GM19193 (cell line): ENCODE results near the gene DNAJB14.

Source experiments
- POLR2A ChIP-seq: IDR thresholded peaks from 4 replicates; pipeline ENCODE4 v1.6.1; 2011; ENCODE audit not compliant: insufficient read depth, insufficient read length; ENCODE audit errors: extremely low read depth

The DNAJB14 gene

DNA sequence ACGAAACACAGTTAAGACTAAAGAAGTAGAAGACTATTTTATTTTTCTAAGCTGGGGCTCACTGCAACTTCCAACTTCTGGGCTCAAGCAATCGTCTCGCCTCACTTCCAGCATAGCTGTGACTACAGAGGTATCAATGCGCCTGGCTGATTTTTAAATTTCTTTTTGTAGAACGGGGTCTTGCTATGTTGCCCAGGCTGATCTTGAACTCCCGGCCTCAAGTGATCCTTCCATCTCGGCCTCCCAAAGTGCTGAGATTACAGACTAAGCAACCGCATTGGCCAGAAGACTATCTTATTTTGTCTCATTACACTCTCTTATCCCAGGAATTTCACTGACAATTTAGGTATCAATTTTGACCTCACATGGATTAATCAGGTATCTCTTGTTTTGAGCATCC lies 53.4 kb downstream of the DNAJB14 start:
- no peak for TF ChIP-seq POLR2A

DNA sequence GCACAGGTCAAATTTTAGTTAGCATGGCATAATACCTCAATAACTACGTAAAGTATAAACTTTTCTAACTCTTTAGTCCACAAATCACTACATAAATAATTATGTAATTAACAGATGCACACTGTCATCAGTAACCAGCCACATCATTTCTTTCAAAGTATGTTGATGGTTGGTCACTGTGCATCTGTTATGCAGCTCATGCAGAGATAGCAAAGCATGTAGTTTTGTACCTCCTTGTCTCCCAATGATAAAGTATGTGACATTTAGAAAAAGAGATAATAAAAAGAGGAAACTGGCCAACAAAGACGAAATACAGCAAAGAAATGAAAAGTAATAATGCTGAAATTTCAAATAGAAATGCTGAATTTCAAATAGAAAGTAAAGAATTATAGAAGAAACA lies 55.1 kb downstream of the DNAJB14 start:
- no peak for TF ChIP-seq POLR2A

DNA sequence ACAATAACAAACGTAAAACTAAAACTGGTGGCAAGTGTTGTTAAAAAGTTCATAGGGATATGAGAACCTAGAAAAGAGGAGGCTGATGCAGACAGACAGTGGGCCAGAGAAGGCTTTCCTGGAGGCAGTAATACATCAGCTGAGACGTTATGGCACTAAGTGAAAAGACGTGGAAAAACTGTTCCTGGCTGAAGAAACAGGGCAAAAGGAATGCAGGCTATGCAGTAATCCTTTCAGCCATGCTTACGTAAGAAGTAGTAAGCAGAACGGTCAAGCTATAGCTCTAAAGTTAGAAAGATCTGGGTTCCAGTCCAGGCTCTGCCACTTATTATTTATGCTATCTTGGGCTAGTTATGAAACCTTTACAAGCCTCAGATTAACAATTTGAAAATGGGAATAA lies 58.6 kb downstream of the DNAJB14 start:
- TF ChIP-seq POLR2A = no peak

DNA sequence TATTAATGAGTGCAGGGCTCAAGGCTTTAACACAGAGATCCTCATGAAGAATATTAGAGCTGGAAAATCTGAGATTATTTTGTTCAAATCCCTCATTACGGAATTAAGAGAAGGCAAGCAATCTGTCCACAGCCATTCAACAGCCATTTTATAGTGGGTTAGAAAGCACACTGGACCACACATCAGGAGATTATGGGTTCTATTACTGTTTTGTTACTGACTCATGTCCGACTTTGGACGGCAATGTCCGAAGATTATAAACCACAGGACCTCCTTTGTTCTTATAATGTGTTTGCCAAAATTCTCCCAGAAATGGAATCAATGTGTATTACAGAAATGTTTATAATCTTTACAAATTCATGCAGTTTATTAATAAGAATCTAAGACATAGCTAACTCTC lies 60.3 kb downstream of the DNAJB14 start:
- TF ChIP-seq POLR2A = no peak

DNA sequence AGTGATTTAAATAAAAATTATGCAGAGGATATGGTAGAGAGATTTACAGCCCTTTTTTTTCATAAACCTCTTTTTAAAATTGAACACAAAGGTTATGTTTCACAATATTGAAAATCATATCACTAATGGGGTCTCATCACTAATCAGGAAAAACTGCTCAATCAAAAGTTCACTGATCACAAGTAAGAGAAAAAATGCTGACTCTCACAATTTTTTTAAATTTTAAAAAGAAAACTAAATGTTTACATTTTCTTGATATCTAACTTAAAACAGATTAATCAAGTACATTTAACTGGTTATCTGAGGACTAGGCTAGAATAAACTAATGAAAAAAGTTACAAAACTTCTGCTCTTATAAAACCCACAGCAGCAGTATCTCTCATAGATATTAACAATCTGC lies 60.7 kb downstream of the DNAJB14 start:
- no peak for TF ChIP-seq POLR2A

DNA sequence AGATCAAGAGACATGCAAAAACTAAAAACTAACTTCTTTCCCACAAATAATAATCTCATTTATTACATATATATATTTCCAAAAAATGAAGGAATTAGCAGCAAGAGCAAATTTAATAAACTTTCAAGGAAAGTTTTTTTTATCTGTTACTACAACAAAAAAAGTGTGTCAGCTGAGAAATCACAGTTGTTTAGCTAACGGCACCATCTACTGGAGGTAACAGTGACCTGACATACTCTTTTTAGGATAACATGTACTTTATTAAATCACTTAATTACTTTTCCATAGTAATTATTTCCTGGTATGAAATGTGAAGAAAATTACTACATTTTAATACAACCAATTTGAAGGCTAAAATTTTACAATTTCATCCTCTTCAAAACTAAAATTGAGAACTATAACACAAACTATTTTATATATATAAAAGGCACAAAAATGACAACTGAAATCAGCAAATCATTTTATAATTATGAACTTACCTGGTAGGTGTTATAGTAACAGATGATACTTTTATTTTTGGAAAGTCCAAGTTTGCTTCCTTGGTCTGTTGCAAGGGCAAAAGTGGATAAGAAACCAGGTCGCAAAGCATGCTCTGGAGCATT lies 61.3 kb downstream of the DNAJB14 start:
- no peak for TF ChIP-seq POLR2A

DNA sequence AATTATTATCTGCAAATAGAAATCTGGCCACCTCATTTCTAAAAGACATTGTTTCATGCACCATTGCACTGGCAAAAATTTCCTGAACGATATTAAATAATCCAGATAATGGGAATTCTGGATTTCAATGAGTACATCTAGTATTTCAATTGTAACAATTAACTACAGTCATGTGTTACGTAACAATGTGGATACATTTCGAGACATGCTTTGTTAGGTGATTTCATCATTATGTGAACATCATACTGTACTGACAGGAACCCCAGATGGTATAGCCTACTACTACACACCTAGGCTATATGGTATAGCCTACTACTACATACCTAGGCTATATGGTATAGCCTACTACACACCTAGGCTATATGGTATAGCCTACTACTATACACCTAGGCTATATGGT lies 67.0 kb downstream of the DNAJB14 start:
- no peak for TF ChIP-seq POLR2A

DNA sequence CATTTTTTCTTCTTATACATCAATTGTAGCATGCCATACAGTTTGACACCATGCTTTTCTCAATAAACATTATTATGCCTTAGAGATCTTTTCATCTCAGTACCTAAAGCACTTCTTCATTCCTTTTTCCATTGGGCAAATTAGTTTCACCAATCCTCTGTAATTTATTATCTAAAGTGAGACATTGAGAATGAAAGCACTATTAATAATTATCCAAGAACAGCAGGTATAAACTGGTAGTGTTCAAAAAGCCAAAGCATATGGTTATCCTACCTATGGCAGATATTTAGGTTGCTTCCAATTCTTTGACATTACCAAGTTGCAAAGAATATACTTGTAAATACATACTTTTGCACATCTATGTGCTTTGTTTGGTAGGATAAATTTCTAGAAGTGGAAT lies 67.8 kb downstream of the DNAJB14 start:
- no peak for TF ChIP-seq POLR2A

DNA sequence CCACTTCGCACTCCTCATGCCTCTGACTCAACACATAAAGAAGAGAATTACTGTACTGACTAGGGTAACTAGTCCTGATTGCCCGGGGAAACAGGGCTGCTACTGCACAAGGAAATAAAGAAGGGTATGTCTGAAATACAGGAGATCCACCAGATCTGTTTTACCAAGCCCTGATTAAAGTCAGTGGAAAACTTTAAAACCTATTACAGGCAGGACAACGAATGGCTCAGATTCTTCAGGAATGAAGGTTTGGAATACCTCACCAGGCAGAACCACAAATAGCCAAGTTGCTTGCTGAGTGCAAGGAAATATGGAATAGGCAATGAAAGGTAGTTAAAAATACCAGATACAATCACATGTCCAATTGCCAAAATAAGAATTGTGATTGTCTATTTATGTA lies 69.5 kb downstream of the DNAJB14 start:
- TF ChIP-seq POLR2A = no peak

DNA sequence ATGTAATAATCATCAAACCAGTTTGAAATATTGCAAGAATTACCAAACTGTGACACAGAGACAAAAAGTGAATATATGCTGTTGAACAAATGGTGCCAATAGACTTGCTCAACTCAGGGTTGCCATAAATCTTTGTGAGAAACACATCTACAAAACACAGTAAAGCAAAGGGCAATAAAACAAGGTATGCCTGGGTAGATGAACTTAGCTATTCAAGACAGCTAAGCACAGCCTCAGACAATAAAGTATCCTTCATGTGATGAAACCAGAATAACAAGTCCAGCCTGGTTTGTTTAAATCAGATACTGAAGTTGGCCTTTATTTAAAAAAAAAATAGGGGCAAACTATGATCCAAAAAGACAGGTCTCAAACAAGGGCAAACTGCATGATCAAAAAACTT lies 71.3 kb downstream of the DNAJB14 start:
- no peak for TF ChIP-seq POLR2A

DNA sequence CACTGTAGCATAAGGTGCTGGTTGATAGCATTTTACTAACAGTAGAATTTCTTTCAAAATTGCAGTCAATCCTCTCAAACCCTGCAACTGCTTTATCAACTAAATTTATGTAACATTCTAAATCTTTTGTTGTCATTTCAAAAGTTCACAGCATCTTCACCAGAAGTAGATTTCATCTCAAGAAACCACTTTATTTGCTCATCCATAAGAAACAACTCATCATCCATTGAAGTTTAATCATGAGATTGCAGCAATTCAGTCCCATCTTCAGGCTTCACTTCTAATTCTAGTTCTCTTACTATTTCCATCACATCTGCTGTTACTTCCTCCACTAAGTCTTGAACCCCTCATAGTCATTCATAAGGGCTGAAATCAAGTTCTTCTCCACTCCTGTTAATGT lies 73.8 kb downstream of the DNAJB14 start:
- no peak for TF ChIP-seq POLR2A

DNA sequence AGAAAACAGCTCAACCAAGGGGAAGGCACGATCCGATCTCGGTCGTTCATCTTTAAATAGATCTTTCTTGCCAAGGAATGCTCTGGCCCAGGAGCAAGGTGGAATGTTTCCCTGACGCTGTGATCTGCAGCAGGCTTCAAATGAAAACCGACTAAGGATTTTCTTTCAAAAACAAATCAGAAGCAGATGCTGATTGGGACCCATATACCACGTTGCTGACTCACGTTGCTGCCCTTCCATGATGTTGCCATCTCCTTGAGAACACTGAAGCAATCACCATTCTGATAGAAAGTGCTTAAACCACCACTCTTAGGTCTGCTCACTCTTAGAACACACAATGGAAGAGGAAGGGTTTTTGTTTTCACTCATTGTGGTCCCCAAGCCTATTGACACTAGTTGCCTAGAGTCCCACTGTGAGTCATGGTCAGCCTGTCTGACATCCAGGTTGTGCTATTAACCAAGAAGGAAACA lies 78.3 kb downstream of the DNAJB14 start:
- TF ChIP-seq POLR2A = no peak

DNA sequence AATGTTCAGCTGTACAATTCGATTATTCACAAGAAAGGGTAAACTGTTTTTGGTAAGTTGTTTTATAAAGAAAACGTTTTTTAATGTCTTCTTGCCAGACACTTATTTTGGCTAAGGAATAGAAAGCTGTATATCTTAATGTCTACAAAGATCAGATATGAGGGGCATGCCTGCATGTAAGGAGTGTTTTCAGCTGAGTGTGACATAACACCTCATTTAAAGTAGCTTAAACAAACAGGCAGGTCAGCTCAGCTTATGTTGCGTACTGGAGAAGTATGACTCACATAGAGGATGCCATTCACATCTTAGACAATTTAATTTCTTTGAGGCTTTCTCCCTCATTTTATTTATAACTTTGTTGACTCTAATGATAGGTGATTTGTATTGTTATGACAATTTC lies 82.6 kb downstream of the DNAJB14 start:
- TF ChIP-seq POLR2A = no peak

DNA sequence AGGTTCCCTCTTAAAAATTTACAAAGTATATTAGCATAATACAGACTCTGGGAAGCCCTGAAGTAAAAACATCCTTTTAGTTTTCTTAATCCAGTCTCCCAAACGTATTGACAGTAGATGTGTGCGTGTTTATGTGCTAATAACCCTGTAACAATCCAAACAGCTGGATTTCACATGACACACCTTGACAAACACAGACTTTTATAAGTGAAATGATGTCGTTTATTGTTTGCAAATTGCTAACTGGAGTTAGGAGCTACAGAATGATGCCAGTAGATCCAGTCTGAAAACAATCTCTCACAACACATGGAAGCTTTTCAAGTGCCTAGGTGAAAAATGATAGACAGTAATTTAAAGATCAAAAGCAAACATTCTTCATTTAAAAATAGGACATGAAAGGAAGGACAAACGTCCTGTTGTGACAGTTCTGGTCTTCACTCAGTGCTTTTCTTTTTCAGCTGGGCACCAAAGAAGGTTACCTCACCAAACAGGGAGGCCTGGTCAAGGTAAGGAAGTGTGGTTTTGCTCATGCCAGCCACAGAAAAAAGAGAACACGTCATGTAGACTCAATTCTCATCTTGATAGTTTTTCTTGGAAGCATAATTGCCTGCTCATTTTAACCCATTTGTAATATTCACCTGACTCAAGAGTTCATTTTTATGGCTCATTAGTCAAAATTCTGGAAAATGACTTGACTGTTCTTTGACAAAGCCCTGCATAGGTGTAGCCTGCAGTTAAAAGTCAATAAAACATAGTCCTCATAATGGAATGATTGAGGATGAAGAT lies 85.1 kb downstream of the DNAJB14 start:
- TF ChIP-seq POLR2A = no peak

DNA sequence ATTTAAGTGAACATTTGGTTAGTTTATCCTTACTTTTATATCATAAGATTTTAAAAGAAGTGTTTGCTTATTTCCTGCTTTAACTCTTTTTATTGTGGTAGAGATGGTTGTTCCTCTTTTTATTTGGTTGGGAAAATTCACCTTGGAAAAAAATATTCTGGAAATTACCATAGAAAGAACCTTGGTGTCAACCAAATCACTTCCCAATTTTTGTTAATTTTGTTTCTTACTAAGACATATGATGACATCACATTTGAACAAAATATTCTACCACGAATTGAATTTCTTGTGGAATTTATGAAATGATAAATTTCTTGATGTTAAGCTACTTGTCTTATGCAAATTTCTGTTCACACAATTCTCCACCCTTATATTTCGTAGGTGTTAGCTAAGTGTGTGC lies 85.9 kb downstream of the DNAJB14 start:
- no peak for TF ChIP-seq POLR2A

DNA sequence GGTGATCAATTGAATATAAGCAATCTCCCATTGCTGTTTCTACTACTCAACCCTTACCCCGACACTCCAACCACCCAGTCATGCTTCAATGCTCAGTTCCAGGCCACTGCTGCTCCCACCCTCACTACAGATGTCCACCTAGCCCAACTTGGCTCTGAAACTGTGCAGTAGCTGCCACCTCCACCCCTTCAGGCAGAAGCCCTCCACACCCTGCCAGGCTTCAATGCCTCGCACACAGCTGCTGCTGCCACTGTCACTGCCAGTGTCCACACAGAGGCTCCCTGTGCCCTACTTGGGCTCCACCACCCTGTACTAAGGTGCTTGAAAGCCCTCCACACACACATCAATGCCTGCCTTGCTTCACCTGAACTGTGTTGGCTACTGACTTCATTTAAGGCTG lies 86.8 kb downstream of the DNAJB14 start:
- no peak for TF ChIP-seq POLR2A

DNA sequence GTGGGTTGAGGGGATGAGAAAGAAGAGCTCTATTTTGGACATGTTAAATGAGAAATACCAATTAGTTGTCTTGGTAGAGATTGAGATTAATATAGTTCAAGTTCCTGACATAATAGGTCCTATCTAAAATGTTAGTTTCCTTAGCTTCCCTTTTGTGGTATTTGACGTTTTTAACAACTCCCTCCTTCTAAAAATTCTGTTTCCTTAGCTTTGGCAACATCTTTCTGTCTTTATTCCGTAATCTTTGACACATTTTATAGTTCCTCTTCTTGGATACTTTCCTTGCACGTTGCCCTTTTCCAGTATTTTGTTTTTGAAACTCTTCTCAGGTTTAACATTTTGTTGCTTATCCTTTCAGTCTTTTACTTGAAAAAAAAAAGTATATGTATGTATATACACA lies 89.1 kb downstream of the DNAJB14 start:
- TF ChIP-seq POLR2A = no peak

DNA sequence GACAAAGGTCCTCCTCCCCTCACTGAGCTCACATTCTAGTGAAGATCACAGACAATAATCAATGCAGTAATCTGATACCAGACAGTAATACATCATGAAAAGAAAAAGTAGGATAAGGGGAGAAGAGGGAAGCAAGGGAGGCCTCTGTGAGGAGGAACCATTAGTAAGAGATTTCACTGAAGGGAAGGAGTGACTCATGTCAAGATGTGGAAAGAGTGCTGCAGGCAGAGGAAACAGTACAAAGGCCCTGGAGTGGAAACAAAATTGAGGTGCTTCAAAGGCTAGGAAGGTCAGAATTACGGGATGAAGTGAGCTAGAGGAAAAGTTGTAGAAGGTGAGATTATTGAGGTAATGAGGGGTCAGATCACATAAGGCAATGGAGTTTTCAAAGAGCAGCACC lies 90.3 kb downstream of the DNAJB14 start:
- TF ChIP-seq POLR2A = no peak

DNA sequence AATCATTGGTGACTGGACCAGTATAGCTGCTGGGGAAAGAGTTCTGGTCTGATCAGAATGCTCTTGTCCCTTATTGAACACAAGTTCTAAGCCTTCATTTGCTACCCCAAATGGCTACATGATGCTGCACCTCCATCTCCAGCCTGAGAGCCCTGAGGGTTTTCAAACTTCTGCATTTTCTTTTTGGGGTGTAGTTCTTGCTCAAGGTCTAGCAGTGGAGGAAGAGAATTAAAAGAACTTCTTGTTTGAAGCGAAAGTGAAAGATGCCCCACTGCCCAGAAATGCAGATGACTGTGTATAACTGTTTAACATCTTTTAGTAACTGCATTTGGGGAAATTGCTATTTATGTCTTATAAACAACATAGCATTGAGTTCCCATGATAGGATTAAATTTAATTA lies 90.7 kb downstream of the DNAJB14 start:
- no peak for TF ChIP-seq POLR2A
